Body of pancreas (tissue), 4 donors: ENCODE results near the gene CAPZA2. TPM values are rescaled to one million over a fixed set of nuclear protein-coding genes. Genes with fewer than 3 reads are reported as not detected.

Experiments used
- ATAC-seq: fragments of 150-250 bp; one replicate; pipeline ENCODE4 v1.9.1; 2016
- DNase-seq, 4 donors: peaks; one replicate each; pipeline ENCODE4 v3.0.0-alpha.2; 2019
- H3K27ac ChIP-seq, 4 donors: fragments of 200-600 bp; sonication (generic); 1 replicate in 3 of 4; 2 replicates in 1 of 4; pipeline versions ENCODE4 v1.5.1 to v1.6.1; 2016 to 2019; ENCODE audit warnings: mild to moderate bottlenecking in 1 of 4, mixed read lengths in 1 of 4, moderate library complexity in 1 of 4
- H3K27me3 ChIP-seq, 2 donors: fragments of 200-600 bp; sonication (generic); one replicate each; pipeline ENCODE4 v1.6.0; 2016; ENCODE audit warnings: mild to moderate bottlenecking in 1 of 2
- H3K36me3 ChIP-seq, 2 donors: fragments of 200-600 bp; sonication (generic); replicated peaks in 1 of 2; 2 replicates each; pipeline ENCODE4 v1.5.1; 2016; ENCODE audit warnings: low read depth in 2 of 2; ENCODE audit not compliant: insufficient read depth in 1 of 2
- H3K4me1 ChIP-seq: fragments of 200-600 bp; sonication (generic); one replicate; pipeline ENCODE4 v1.6.0; 2016
- H3K4me3 ChIP-seq, 2 donors: fragments of 200-600 bp; sonication (generic); 1 replicate in 1 of 2; 2 replicates in 1 of 2; pipeline ENCODE4 v1.5.1; 2016 to 2019
- H3K9me3 ChIP-seq, 3 donors: fragments of 200-600 bp; sonication (generic); 1 replicate in 2 of 3; 2 replicates in 1 of 3; pipeline ENCODE4 v1.5.1; 2016
- CTCF ChIP-seq, 7 experiments: fragments of 450-650 bp in 4 of 7; fragments of 200-600 bp in 3 of 7; sonication (generic) in 3 of 7; IDR thresholded peaks; one replicate each; pipeline ENCODE4 v1.5.1; 2016 to 2019; ENCODE audit warnings: antibody characterized with exemption in 7 of 7
- POLR2A ChIP-seq, 3 donors: fragments of 450-650 bp; IDR thresholded peaks; one replicate each; pipeline ENCODE4 v1.6.1; 2016; ENCODE audit warnings: antibody characterized with exemption in 3 of 3, mild to moderate bottlenecking in 2 of 3
- WGBS, 2 donors: methylation state at CpG; one replicate each; pipeline ENCODE4 v1.1.5; 2017; 5-methylcytosine and 5-hydroxymethylcytosine counted together
- intact Hi-C: fragments of 100-400 bp; cut with DNase I; formaldehyde crosslinking; loops from one replicate; pipeline ENCODE4 v1.15.1; 2023
- total RNA-seq, 2 donors: library from RNA; depleted of rRNA; stranded (reverse); fragments of >200 nt; gene quantifications; one replicate each; pipeline ENCODE4 v1.1.0, GENCODE V29; 2016

Gene CAPZA2
- total RNA-seq, 2 donors from 2014 or later, result 53.1 to 53.4 TPM

DNA sequence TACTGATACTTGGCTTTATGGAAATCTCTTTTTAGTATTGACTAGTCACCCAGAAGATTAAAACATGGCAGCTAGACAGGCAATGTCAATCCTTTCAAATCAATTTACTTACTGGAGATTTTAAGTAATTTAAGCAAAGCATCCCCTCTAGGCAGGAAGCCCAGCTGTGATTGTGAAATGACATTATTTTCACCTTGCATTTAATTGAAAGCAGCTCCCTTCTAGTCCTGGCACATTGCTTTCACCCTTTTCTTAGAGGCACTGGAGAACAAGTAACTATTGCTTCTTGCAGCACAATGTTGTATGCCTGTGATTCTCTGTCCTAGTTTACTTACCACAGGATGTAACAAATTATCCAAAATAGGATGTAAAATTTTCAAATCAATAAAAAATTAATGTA, 104.2 kb downstream of the CAPZA2 start:
- no peaks in the 10 kb centered on the region for H3K9me3 ChIP-seq
- no peak for DNase-seq
- no peak overlapping the region for H3K4me3 ChIP-seq
- ATAC-seq, result no peak
- intact Hi-C loops, result no loop called here
- no peaks in the 10 kb centered on the region for H3K27me3 ChIP-seq
- H3K4me1 ChIP-seq, result peaks cover 22% of the 10 kb centered on the region
- no peak overlapping the region for H3K27ac ChIP-seq
- H3K36me3 ChIP-seq, result no peaks in the 10 kb centered on the region
- TF ChIP-seq CTCF (IDR thresholded peaks at IDR 0.05) (no peak), POLR2A (IDR thresholded peaks at IDR 0.05) (no peak)

DNA sequence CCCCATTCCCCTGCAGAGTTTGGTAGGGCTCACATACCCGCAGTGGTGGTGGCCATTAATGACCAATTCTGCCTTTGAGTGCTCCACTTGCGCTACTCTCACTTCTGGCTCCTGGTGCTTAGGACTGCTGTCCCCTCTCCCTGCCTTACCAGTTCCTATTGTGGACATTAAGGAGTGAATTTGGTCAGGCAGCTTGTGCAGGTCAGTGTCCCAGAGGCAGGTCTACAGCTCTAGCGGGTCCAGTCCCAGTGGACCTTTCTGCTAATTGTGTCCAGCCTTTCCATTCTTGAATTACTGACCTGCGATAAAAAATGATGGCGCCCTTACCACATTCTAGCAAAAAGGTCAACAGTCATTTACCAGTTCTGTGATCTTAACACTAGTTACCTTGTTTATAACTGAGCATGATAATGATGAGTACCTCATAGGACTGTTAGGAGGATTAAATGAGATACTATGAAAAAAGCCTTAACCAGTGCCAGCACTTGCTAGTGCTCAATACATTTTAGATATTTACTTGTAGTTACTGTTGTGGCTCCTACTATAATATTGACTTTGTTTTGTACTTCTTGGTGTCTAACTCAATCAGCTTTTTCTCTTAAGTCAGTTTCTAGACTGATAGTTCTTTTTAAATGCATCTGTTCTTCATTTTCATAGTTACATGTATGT, 105.0 kb downstream of the CAPZA2 start:
- Histone ChIP-seq H3K4me1 (peaks cover 22% of the 10 kb centered on the region), H3K4me3 (no peak overlapping the region), H3K9me3 (no peaks in the 10 kb centered on the region), H3K27me3 (no peaks in the 10 kb centered on the region), H3K36me3 (no peaks in the 10 kb centered on the region), H3K27ac (no peak overlapping the region)
- DNase-seq (no peak), ATAC-seq (no peak)
- intact Hi-C loops, result no loop called here
- WGBS, 2 donors, result 94 to 98% methylated on average over 5 of the region's 5 CpGs
- TF ChIP-seq CTCF (IDR thresholded peaks at IDR 0.05) (no peak), POLR2A (IDR thresholded peaks at IDR 0.05) (no peak)

GRCh38 chr7:116967983-116968382, 105.6 kb downstream of the CAPZA2 start:
- Histone ChIP-seq H3K9me3 (no peaks in the 10 kb centered on the region), H3K27ac (no peak overlapping the region), H3K4me1 (peaks cover 22% of the 10 kb centered on the region), H3K27me3 (no peaks in the 10 kb centered on the region), H3K4me3 (no peak overlapping the region), H3K36me3 (no peaks in the 10 kb centered on the region)
- DNase-seq (no peak), ATAC-seq (no peak)
- TF ChIP-seq POLR2A (IDR thresholded peaks at IDR 0.05), result no peak
- TF ChIP-seq CTCF (IDR thresholded peaks at IDR 0.05), result no peak
- WGBS, 2 donors, result 62% methylated on average over 1 of the region's 1 CpG
- intact Hi-C loops, result no loop called here

DNA sequence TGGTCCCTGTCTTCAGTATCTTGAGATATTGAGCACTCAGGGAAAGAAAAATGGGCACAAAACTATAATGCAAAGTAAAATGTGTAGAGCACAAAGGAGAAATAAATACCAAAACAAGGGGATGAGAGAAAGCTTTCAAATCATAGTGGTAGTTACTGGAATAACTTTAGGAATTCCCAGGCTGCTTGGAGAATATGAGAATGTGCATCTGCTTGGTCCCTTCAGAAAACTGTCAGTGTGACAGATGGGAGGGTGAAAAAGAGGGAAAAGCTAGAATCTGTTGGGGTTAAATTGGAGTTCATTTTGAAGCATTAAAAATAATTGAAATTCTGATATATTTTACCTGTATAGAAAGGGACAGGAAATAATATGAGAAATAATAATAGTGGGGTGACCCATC, 106.2 kb downstream of the CAPZA2 start:
- H3K4me1 ChIP-seq, result peaks cover 22% of the 10 kb centered on the region
- intact Hi-C loops, result no loop called here
- H3K36me3 ChIP-seq, result no peaks in the 10 kb centered on the region
- H3K9me3 ChIP-seq, result no peaks in the 10 kb centered on the region
- H3K27me3 ChIP-seq, result no peaks in the 10 kb centered on the region
- no peak for DNase-seq
- no peak for ATAC-seq
- TF ChIP-seq CTCF (IDR thresholded peaks at IDR 0.05) (no peak), POLR2A (IDR thresholded peaks at IDR 0.05) (no peak)
- H3K4me3 ChIP-seq, result no peak overlapping the region
- H3K27ac ChIP-seq, result no peak overlapping the region

GRCh38 chr7:116969371-116969902, 107.0 kb downstream of the CAPZA2 start:
- Histone ChIP-seq H3K4me3 (no peak overlapping the region), H3K27ac (no peak overlapping the region), H3K27me3 (no peaks in the 10 kb centered on the region), H3K4me1 (peaks cover 22% of the 10 kb centered on the region), H3K9me3 (no peaks in the 10 kb centered on the region), H3K36me3 (no peaks in the 10 kb centered on the region)
- ATAC-seq (peak; percentile 56), DNase-seq (no peak)
- no peak for TF ChIP-seq POLR2A (IDR thresholded peaks at IDR 0.05)
- intact Hi-C loops, result no loop called here
- 84% methylated on average over 3 of the region's 3 CpGs for WGBS, 2 donors
